ENCODE results near the gene SDHAF1. TPM values are rescaled to one million over a fixed set of nuclear protein-coding genes. Genes with fewer than 3 reads are reported as not detected.
A peak's percentile ranks its signal among the peaks of the same experiment; 100 is the strongest.

SDHAF1 gene
- total RNA-seq, 1 experiment from 2014 or later, result 16.0 TPM

DNA sequence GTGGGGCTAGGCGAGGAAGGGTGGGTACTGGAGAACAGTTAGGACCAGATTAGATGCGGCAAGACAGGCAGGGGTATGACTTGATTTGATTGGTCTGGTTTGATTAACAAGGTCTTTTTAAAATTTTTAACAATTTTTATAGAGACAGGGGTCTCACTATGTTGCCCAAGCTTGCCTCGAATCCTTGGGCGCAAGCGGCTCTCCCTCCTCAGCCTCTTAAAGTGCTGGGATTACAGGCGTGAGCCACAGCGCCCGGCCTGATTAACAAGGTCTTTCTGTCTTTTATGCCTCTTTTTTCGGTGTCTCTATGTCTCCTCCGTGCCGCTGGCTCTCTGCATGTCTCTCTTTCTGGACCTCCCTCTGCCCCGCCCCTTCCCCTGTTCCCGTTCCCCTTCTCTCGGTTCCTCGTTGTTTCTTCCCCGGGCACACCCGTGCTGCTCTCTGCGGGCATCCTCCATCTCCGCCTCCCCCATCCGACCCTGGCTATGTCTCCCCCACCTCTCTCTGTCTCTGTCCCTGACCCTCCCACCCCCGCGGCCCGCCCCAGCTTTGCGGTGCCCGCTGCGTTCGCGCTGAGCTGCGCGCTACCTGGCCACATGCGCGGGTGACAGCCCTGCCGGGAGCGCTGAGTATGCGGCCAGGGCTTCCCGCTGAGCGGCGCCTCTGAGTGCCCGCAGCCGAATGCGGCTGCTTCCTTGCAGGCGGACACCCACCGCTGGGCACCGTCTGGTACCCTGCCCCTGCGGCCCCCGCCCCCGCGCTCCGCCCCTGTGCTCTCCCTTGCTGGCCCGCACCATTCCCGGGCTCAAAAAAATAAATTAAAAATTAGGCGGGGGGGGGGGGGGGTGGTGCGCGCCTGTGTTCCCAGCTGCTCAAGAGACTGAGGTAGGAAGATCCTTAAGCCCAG lies 8.1 kb upstream of the SDHAF1 start:
- H4K91ac ChIP-seq (ENCODE audit: insufficient read length, low read depth, low read length), result no peak overlapping the region
- no peak overlapping the region for H2BK12ac ChIP-seq (ENCODE audit: insufficient read length, low read depth, low read length)
- H3K27me3 ChIP-seq (ENCODE audit: insufficient read depth, low read length), result no peaks in the 10 kb centered on the region; the same call in 1 of the 2 replicates
- H3K4ac ChIP-seq (ENCODE audit: low read depth, low read length), result no peak overlapping the region
- Mint-ChIP-seq H3K27me3 (ENCODE audit: low read depth) (peaks cover 78% of the 10 kb centered on the region), H3K27ac (peak overlapping the region in 1 of 3 experiments; percentile 43; a peak in 1 of 7 replicates), H3K4me1 (peaks cover 4 to 9% of the 10 kb centered on the region in 2 experiments), H3K9me3 (no peaks in the 10 kb centered on the region; a peak in 2 of 5 replicates), H3K36me3 (ENCODE audit: insufficient read depth in 1 of 3, low read depth in 3 of 3) (no peaks in the 10 kb centered on the region; a peak in 1 of 7 replicates), H3K4me3 (peak overlapping the region; percentile 71 to 92)
- H3K79me1 ChIP-seq (ENCODE audit: insufficient read depth, low read depth, low read length, poor library complexity, severe bottlenecking), result no peaks in the 10 kb centered on the region
- no CpG with 5 or more reads among the region's 54 CpGs for WGBS (ENCODE audit: extremely low coverage, insufficient read length, low lambda C conversion rate)
- no peak overlapping the region for H2BK15ac ChIP-seq (ENCODE audit: low read depth, low read length)
- TF ChIP-seq, protein P1, sequence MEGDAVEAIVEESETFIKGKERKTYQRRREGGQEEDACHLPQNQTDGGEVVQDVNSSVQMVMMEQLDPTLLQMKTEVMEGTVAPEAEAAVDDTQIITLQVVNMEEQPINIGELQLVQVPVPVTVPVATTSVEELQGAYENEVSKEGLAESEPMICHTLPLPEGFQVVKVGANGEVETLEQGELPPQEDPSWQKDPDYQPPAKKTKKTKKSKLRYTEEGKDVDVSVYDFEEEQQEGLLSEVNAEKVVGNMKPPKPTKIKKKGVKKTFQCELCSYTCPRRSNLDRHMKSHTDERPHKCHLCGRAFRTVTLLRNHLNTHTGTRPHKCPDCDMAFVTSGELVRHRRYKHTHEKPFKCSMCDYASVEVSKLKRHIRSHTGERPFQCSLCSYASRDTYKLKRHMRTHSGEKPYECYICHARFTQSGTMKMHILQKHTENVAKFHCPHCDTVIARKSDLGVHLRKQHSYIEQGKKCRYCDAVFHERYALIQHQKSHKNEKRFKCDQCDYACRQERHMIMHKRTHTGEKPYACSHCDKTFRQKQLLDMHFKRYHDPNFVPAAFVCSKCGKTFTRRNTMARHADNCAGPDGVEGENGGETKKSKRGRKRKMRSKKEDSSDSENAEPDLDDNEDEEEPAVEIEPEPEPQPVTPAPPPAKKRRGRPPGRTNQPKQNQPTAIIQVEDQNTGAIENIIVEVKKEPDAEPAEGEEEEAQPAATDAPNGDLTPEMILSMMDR (conservative IDR thresholded peaks at IDR 0.05), result no peak
- no peak overlapping the region for H3K56ac ChIP-seq (ENCODE audit: insufficient read length, low read depth, low read length)
- no peak overlapping the region for H4K8ac ChIP-seq (replicated peaks; ENCODE audit: insufficient read length, low read depth, low read length)
- no peak overlapping the region for H3K18ac ChIP-seq (ENCODE audit: insufficient read length, low read depth, low read length)
- H3K23me2 ChIP-seq (ENCODE audit: insufficient read length, low read depth, low read length, poor library complexity, severe bottlenecking), result no peaks in the 10 kb centered on the region
- no peaks in the 10 kb centered on the region for H3K4me1 ChIP-seq (ENCODE audit: insufficient read depth, low read length)
- no peaks in the 10 kb centered on the region for H4K20me1 ChIP-seq (ENCODE audit: control insufficient read depth, insufficient read depth, insufficient read length)
- no peak overlapping the region for H3T11ph ChIP-seq (ENCODE audit: low read length)
- no peak overlapping the region for H3K23ac ChIP-seq (ENCODE audit: insufficient read length, low read depth, low read length)
- no peak overlapping the region for H4K5ac ChIP-seq (ENCODE audit: insufficient read length, low read depth, low read length)
- no peak overlapping the region for H2BK20ac ChIP-seq (ENCODE audit: low read depth, low read length, poor library complexity, severe bottlenecking)
- H3K4me2 ChIP-seq (ENCODE audit: insufficient read depth, insufficient read length, low read length), result peak overlapping the region; percentile 59
- no peak overlapping the region for H3K9ac ChIP-seq (ENCODE audit: extremely low read depth, insufficient read length, low read length)
- no peaks in the 10 kb centered on the region for H3K79me2 ChIP-seq (ENCODE audit: insufficient read depth, low read length)
- no peak overlapping the region for H3K27ac ChIP-seq (ENCODE audit: insufficient read length, low read depth, low read length)
- H2AK5ac ChIP-seq (ENCODE audit: insufficient read length, low read length), result no peak overlapping the region
- no peak overlapping the region for H2BK5ac ChIP-seq (ENCODE audit: insufficient read length, low read length)
- no peak overlapping the region for H3K14ac ChIP-seq (ENCODE audit: insufficient read depth, low read length)
- H2BK120ac ChIP-seq (ENCODE audit: low read depth, low read length, poor library complexity, severe bottlenecking), result no peak overlapping the region
- no peaks in the 10 kb centered on the region for H3K9me3 ChIP-seq (ENCODE audit: control insufficient read depth, low read depth, low read length)
- DNase-seq, result peak; percentile 76
- no peak overlapping the region for H2AFZ ChIP-seq (ENCODE audit: low read length)

Data from H9 (cell line).